ENCODE results near the gene STXBP5.

Gene STXBP5

GRCh38 chr6:147204060-147204785 lies at the start of gene STXBP5:
Gene STXBP5, plus strand, starts transcription at chr6:147204417. Its CDS starts 116 bp downstream, at chr6:147204533.
- peak; percentile 31 for DNase-seq

GRCh38 chr6:147154454-147154853 lies 49.8 kb upstream of the STXBP5 start:
- no peak for DNase-seq

GRCh38 chr6:147156218-147156617 lies 48.0 kb upstream of the STXBP5 start:
- no peak for DNase-seq

- no peak for DNase-seq
These were observed 47.3 kb upstream of the STXBP5 start for GRCh38 chr6:147156799-147157382.

- DNase-seq, result no peak
These were observed 46.3 kb upstream of the STXBP5 start for GRCh38 chr6:147157930-147158329.

GRCh38 chr6:147158881-147159280 lies 45.3 kb upstream of the STXBP5 start:
- DNase-seq, result no peak

- DNase-seq, result no peak
These were observed 44.5 kb upstream of the STXBP5 start for GRCh38 chr6:147159536-147160374.

GRCh38 chr6:147160593-147160992 lies 43.6 kb upstream of the STXBP5 start:
- no peak for DNase-seq

- no peak for DNase-seq
These were observed 42.8 kb upstream of the STXBP5 start for GRCh38 chr6:147161253-147161973.

- DNase-seq, result no peak
These were observed 42.2 kb upstream of the STXBP5 start for GRCh38 chr6:147161974-147162495.

GRCh38 chr6:147164761-147165160 lies 39.5 kb upstream of the STXBP5 start:
- DNase-seq, result no peak

GRCh38 chr6:147166360-147166944 lies 37.8 kb upstream of the STXBP5 start:
- no peak for DNase-seq

GRCh38 chr6:147166992-147167391 lies 37.2 kb upstream of the STXBP5 start:
- DNase-seq, result no peak

- DNase-seq, result no peak
These were observed 36.4 kb upstream of the STXBP5 start for GRCh38 chr6:147167576-147168461.

GRCh38 chr6:147169529-147169928 lies 34.7 kb upstream of the STXBP5 start:
- no peak for DNase-seq

GRCh38 chr6:147170269-147170668 lies 33.9 kb upstream of the STXBP5 start:
- no peak for DNase-seq

- DNase-seq, result no peak
These were observed 31.1 kb upstream of the STXBP5 start for GRCh38 chr6:147173140-147173539.

- no peak for DNase-seq
These were observed 30.4 kb upstream of the STXBP5 start for GRCh38 chr6:147173675-147174308.

GRCh38 chr6:147176795-147177194 lies 27.4 kb upstream of the STXBP5 start:
- no peak for DNase-seq

- DNase-seq, result no peak
These were observed 26.9 kb upstream of the STXBP5 start for GRCh38 chr6:147177286-147177685.

- DNase-seq, result no peak
These were observed 25.9 kb upstream of the STXBP5 start for GRCh38 chr6:147178355-147178754.

All from stimulated activated CD4-positive, alpha-beta T cell treated with anti-CD3 and anti-CD28 coated beads, Interleukin-4, amount 100 ng/mL, for 1 hour (primary cell).